Calu3 (cell line): ENCODE data around the gene MRS2. TPM values are rescaled to one million over a fixed set of nuclear protein-coding genes. Genes with fewer than 3 reads are reported as not detected.

ENCODE experiments used
- BruUV-seq: library from RNA; stranded (reverse); fragments of 400-500 nt; replicated peaks from 2 replicates; lab custom pipeline; 2021; lab: Mats Ljungman, UMichigan
- CTCF ChIA-PET: fragments of 300-600 bp; sonication (Branson Sonifier 250); formaldehyde crosslinking; loops from one replicate; lab custom pipeline; 2022; ENCODE audit warnings: antibody characterized with exemption; lab: Charles Lee
- DNase-seq: peaks from one replicate; pipeline ENCODE4 v3.0.0; 2022
- H3K27ac Mint-ChIP-seq: one replicate; pipeline ENCODE4 v1.8.0; 2022; ENCODE audit warnings: mixed read lengths; ENCODE audit not compliant: unreplicated experiment
- H3K27me3 Mint-ChIP-seq: one replicate; pipeline ENCODE4 v1.8.0; 2022; ENCODE audit warnings: mixed read lengths; ENCODE audit not compliant: unreplicated experiment
- H3K36me3 Mint-ChIP-seq: one replicate; pipeline ENCODE4 v1.8.0; 2022; ENCODE audit warnings: mild to moderate bottlenecking, moderate library complexity, mixed read lengths; ENCODE audit not compliant: insufficient read depth, unreplicated experiment
- H3K4me1 Mint-ChIP-seq: one replicate; pipeline ENCODE4 v1.8.0; 2022; ENCODE audit warnings: mild to moderate bottlenecking, low read depth, mixed read lengths; ENCODE audit not compliant: unreplicated experiment
- H3K4me3 Mint-ChIP-seq: one replicate; pipeline ENCODE4 v1.8.0; 2022; ENCODE audit warnings: mild to moderate bottlenecking, low read depth, moderate library complexity, mixed read lengths; ENCODE audit not compliant: unreplicated experiment
- H3K9me3 Mint-ChIP-seq: one replicate; pipeline ENCODE4 v1.8.0; 2022; ENCODE audit warnings: low read depth, mixed read lengths; ENCODE audit not compliant: unreplicated experiment
- CTCF ChIP-seq: fragments of 200-600 bp; IDR thresholded peaks from one replicate; pipeline ENCODE4 v1.8.0; 2022; ENCODE audit warnings: antibody characterized with exemption; ENCODE audit not compliant: unreplicated experiment
- intact Hi-C: fragments of 100-400 bp; cut with micrococcal nuclease; formaldehyde crosslinking; loops from one replicate; pipeline ENCODE4 v1.10.0; 2022; ENCODE audit not compliant: unreplicated experiment
- total RNA-seq: library from RNA; stranded (reverse); gene quantifications from 2 replicates; pipeline ENCODE4 v1.2.3, GENCODE V29; 2022

Gene MRS2
- total RNA-seq, 1 experiment from 2014 or later, result 56.7 TPM

GRCh38 chr6:24445704-24446103 is 43.0 kb downstream of the MRS2 start:
- Mint-ChIP-seq H3K4me1 (peaks cover 14% of the 10 kb centered on the region), H3K27ac (no peak overlapping the region), H3K9me3 (no peaks in the 10 kb centered on the region), H3K36me3 (no peaks in the 10 kb centered on the region), H3K4me3 (no peak overlapping the region), H3K27me3 (no peaks in the 10 kb centered on the region)
- CTCF ChIA-PET, result no interaction called here
- no TSS peak for BruUV-seq
- no peak for TF ChIP-seq CTCF
- no peak for DNase-seq
- intact Hi-C loops, result no loop called here

- BruUV-seq, result no TSS peak
- H3K27me3 Mint-ChIP-seq, result no peaks in the 10 kb centered on the region
- H3K4me3 Mint-ChIP-seq, result no peak overlapping the region
- intact Hi-C loops, result no loop called here
- H3K4me1 Mint-ChIP-seq, result peaks cover 14% of the 10 kb centered on the region
- no peaks in the 10 kb centered on the region for H3K36me3 Mint-ChIP-seq
- DNase-seq, result no peak
- TF ChIP-seq CTCF, result no peak
- H3K9me3 Mint-ChIP-seq, result no peaks in the 10 kb centered on the region
- CTCF ChIA-PET, result interaction anchor here (0.6 kb wide), 1 partner anchor 469 kb away, joined by 5 read pairs; no protein-coding TSS in a partner anchor
- no peak overlapping the region for H3K27ac Mint-ChIP-seq
Observed at GRCh38 chr6:24446670-24447069, 43.9 kb downstream of the MRS2 start.

- no peak overlapping the region for H3K4me3 Mint-ChIP-seq
- no peaks in the 10 kb centered on the region for H3K27me3 Mint-ChIP-seq
- intact Hi-C loops, result no loop called here
- peaks cover 5% of the 10 kb centered on the region for H3K4me1 Mint-ChIP-seq
- H3K27ac Mint-ChIP-seq, result no peak overlapping the region
- no peak for TF ChIP-seq CTCF
- CTCF ChIA-PET, result no interaction called here
- H3K9me3 Mint-ChIP-seq, result no peaks in the 10 kb centered on the region
- DNase-seq, result no peak
- no TSS peak for BruUV-seq
- H3K36me3 Mint-ChIP-seq, result no peaks in the 10 kb centered on the region
Observed at GRCh38 chr6:24448396-24448795, 45.7 kb downstream of the MRS2 start.

- no TSS peak for BruUV-seq
- Mint-ChIP-seq H3K4me3 (no peak overlapping the region), H3K9me3 (no peaks in the 10 kb centered on the region), H3K27ac (no peak overlapping the region), H3K4me1 (no peaks in the 10 kb centered on the region), H3K27me3 (no peaks in the 10 kb centered on the region), H3K36me3 (no peaks in the 10 kb centered on the region)
- CTCF ChIA-PET, result no interaction called here
- intact Hi-C loops, result no loop called here
- TF ChIP-seq CTCF, result no peak
- DNase-seq, result no peak
Observed at GRCh38 chr6:24448828-24449525, 46.2 kb downstream of the MRS2 start.
